OCI-LY3 (cell line): ENCODE data around the gene ERICH3.

Source experiments
- H2AFZ ChIP-seq: fragments of 200-600, 300-600 bp; shearing (Covaris generic); 2 replicates; pipeline ENCODE4 v1.6.0; 2014; ENCODE audit warnings: antibody characterized with exemption, low read depth, low read length
- H3K27ac ChIP-seq: fragments of 200-600, 300-600 bp; sonication (generic); 2 replicates; pipeline ENCODE4 v1.5.1; 2014; ENCODE audit warnings: mild to moderate bottlenecking, low read length, moderate library complexity, mixed read lengths
- H3K27me3 ChIP-seq: fragments of 200-600, 300-600 bp; sonication (generic); 2 replicates; pipeline ENCODE4 v1.6.1; 2014; ENCODE audit warnings: low read depth, low read length, mixed read lengths
- H3K36me3 ChIP-seq: fragments of 200-600, 300-600 bp; sonication (generic); replicated peaks from 2 replicates; pipeline ENCODE3; 2014; ENCODE audit warnings: low read depth, low read length, mixed read lengths
- H3K4me1 ChIP-seq: fragments of 300-600, 200-600 bp; sonication (generic); 2 replicates; pipeline ENCODE4 v1.6.1; 2014; ENCODE audit warnings: low read length, mixed read lengths
- H3K4me2 ChIP-seq: fragments of 200-600, 300-600 bp; sonication (generic); 2 replicates; pipeline ENCODE4 v1.6.1; 2014; ENCODE audit warnings: low read length, mixed read lengths
- H3K4me3 ChIP-seq: fragments of 300-600, 200-600 bp; sonication (generic); 2 replicates; pipeline ENCODE4 v1.5.1; 2014; ENCODE audit warnings: antibody characterized with exemption, mild to moderate bottlenecking, low read length, moderate library complexity
- H3K79me2 ChIP-seq: fragments of 300-600, 200-600 bp; shearing (Covaris generic); 2 replicates; pipeline ENCODE4 v1.6.1; 2014; ENCODE audit warnings: mild to moderate bottlenecking, low read length, mixed read lengths
- H3K9ac ChIP-seq: fragments of 300-600, 200-600 bp; shearing (Covaris generic); 2 replicates; pipeline ENCODE4 v1.6.0; 2014; ENCODE audit warnings: mild to moderate bottlenecking, low read length, moderate library complexity
- H3K9me3 ChIP-seq: fragments of 200-600, 300-600 bp; shearing (Covaris generic); 2 replicates; pipeline ENCODE4 v1.6.1; 2014; ENCODE audit warnings: low read length, mixed read lengths; ENCODE audit not compliant: insufficient read depth
- H4K20me1 ChIP-seq: fragments of 200-600, 300-600 bp; sonication (generic); 2 replicates; pipeline ENCODE4 v1.6.1; 2016; ENCODE audit warnings: low read length, mixed read lengths; ENCODE audit not compliant: insufficient read depth
- CTCF ChIP-seq: fragments of 200-600, 300-600 bp; sonication (generic); IDR thresholded peaks from 2 replicates; pipeline ENCODE4 v1.5.1; 2014; ENCODE audit warnings: antibody characterized with exemption, low read length, low read depth
- EZH2phosphoT487 ChIP-seq: fragments of 200-600 bp; shearing (Covaris generic); IDR thresholded peaks from 2 replicates; pipeline ENCODE4 v1.6.1; 2018; ENCODE audit warnings: antibody characterized with exemption, mixed run types, low read depth

Gene ERICH3

GRCh38 chr1:74571493-74571800 lies 102.1 kb downstream of the ERICH3 start:
- Histone ChIP-seq H3K4me2 (no peak overlapping the region), H3K36me3 (no peaks in the 10 kb centered on the region), H3K27me3 (no peaks in the 10 kb centered on the region), H4K20me1 (no peaks in the 10 kb centered on the region), H3K9ac (no peak overlapping the region), H3K79me2 (no peaks in the 10 kb centered on the region), H3K4me3 (no peak overlapping the region), H3K27ac (no peak overlapping the region), H2AFZ (no peak overlapping the region), H3K9me3 (no peaks in the 10 kb centered on the region), H3K4me1 (peaks cover 14% of the 10 kb centered on the region)
- TF ChIP-seq CTCF (no peak), EZH2phosphoT487 (no peak)

- H3K27me3 ChIP-seq, result no peaks in the 10 kb centered on the region
- no peaks in the 10 kb centered on the region for H3K79me2 ChIP-seq
- no peak overlapping the region for H3K4me2 ChIP-seq
- no peak overlapping the region for H2AFZ ChIP-seq
- no peaks in the 10 kb centered on the region for H3K9me3 ChIP-seq
- H3K36me3 ChIP-seq, result no peaks in the 10 kb centered on the region
- H3K4me3 ChIP-seq, result no peak overlapping the region
- no peaks in the 10 kb centered on the region for H4K20me1 ChIP-seq
- TF ChIP-seq CTCF (no peak), EZH2phosphoT487 (no peak)
- no peak overlapping the region for H3K9ac ChIP-seq
- H3K4me1 ChIP-seq, result peaks cover 14% of the 10 kb centered on the region
- H3K27ac ChIP-seq, result no peak overlapping the region
Observed at GRCh38 chr1:74570797-74571492, 102.6 kb downstream of the ERICH3 start.

- H2AFZ ChIP-seq, result no peak overlapping the region
- H3K9me3 ChIP-seq, result no peaks in the 10 kb centered on the region
- H3K27ac ChIP-seq, result no peak overlapping the region
- H3K79me2 ChIP-seq, result no peaks in the 10 kb centered on the region
- H3K4me1 ChIP-seq, result no peaks in the 10 kb centered on the region
- no peak overlapping the region for H3K4me2 ChIP-seq
- no peak for TF ChIP-seq EZH2phosphoT487
- TF ChIP-seq CTCF, result no peak
- no peak overlapping the region for H3K9ac ChIP-seq
- no peak overlapping the region for H3K4me3 ChIP-seq
- H3K27me3 ChIP-seq, result no peaks in the 10 kb centered on the region
- H3K36me3 ChIP-seq, result no peaks in the 10 kb centered on the region
- H4K20me1 ChIP-seq, result no peaks in the 10 kb centered on the region
Observed at GRCh38 chr1:74549932-74550331, 123.7 kb downstream of the ERICH3 start.

- Histone ChIP-seq H3K9me3 (no peaks in the 10 kb centered on the region), H3K79me2 (no peaks in the 10 kb centered on the region), H2AFZ (no peak overlapping the region), H3K36me3 (no peaks in the 10 kb centered on the region), H3K4me1 (no peaks in the 10 kb centered on the region), H3K4me2 (no peak overlapping the region), H3K4me3 (no peak overlapping the region), H3K27me3 (no peaks in the 10 kb centered on the region), H4K20me1 (no peaks in the 10 kb centered on the region), H3K27ac (no peak overlapping the region), H3K9ac (no peak overlapping the region)
- TF ChIP-seq CTCF (no peak), EZH2phosphoT487 (no peak)
Observed at GRCh38 chr1:74548961-74549750, 124.4 kb downstream of the ERICH3 start.
